NB4 (cell line): ENCODE results near the gene PPP1CA.

Source experiments
- DNase-seq: peaks from one replicate; pipeline ENCODE4 v3.0.0; 2010; ENCODE audit warnings: low read depth
- H3K4me3 ChIP-seq: one replicate; pipeline ENCODE4 v1.5.1; 2011; ENCODE audit warnings: mild to moderate bottlenecking, low read depth, low read length, moderate library complexity
- MYC ChIP-seq: IDR thresholded peaks from 2 replicates; pipeline ENCODE4 v1.6.1; 2011; ENCODE audit warnings: low read depth, low read length
- POLR2A ChIP-seq: IDR thresholded peaks from 2 replicates; pipeline ENCODE4 v1.6.1; 2011; ENCODE audit warnings: mild to moderate bottlenecking; ENCODE audit not compliant: insufficient read length; ENCODE audit errors: extremely low read depth
- TF ChIP-seq, protein P1 (sequence below): IDR thresholded peaks from 2 replicates; pipeline ENCODE4 v1.6.1; 2011; ENCODE audit warnings: low read depth, low read length
- TF ChIP-seq, protein P2 (sequence below): IDR thresholded peaks from one replicate; pipeline ENCODE4 v1.5.1; 2012; ENCODE audit warnings: low read depth, low read length

PPP1CA gene

DNA sequence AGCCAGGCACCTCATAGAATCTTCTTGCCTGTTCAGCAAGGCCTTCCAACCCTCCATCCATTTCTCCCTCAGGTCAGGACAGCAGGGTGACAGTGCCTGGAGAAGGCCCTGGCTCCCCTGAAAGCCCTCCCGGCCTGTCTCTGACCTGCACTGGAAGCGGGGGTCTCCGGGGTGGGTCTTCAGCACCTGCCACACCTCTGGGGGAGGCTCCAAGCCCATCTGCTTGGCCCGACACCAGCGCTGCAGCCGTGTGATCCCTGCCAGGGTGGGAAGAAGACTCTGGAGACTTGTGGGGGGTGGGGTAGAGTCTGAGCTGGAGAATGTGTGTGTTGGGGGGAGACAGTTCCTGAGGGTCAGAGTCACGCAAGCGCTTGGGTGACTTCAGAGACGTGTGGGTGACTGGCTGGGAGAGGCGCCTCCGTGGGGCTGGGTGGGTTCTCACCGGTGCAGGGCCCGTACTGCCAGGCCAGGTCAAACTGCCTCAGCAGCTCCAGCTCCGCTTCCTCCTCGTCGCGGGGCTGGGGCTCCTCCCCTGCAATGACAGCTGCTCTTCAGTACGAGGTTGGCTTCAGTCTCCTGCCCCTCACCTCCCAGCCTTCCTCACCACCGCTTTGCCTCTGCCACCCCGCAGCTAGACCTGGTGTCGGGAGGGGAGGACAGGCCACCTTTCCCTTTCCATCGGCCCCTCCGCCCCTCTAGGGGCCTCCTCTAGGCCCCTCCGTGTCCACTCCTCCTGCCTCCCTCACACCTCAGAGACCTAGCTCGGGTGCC, 48.9 kb downstream of the PPP1CA start:
- peak; percentile 23; the same call in 1 of the 2 replicates for TF ChIP-seq MYC
- TF ChIP-seq POLR2A: no peak
- TF ChIP-seq, protein P1, sequence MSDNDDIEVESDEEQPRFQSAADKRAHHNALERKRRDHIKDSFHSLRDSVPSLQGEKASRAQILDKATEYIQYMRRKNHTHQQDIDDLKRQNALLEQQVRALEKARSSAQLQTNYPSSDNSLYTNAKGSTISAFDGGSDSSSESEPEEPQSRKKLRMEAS: 0 out of 2 replicates have a peak, but pooled peaks have one; percentile 42
- TF ChIP-seq, protein P2, sequence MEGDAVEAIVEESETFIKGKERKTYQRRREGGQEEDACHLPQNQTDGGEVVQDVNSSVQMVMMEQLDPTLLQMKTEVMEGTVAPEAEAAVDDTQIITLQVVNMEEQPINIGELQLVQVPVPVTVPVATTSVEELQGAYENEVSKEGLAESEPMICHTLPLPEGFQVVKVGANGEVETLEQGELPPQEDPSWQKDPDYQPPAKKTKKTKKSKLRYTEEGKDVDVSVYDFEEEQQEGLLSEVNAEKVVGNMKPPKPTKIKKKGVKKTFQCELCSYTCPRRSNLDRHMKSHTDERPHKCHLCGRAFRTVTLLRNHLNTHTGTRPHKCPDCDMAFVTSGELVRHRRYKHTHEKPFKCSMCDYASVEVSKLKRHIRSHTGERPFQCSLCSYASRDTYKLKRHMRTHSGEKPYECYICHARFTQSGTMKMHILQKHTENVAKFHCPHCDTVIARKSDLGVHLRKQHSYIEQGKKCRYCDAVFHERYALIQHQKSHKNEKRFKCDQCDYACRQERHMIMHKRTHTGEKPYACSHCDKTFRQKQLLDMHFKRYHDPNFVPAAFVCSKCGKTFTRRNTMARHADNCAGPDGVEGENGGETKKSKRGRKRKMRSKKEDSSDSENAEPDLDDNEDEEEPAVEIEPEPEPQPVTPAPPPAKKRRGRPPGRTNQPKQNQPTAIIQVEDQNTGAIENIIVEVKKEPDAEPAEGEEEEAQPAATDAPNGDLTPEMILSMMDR: no peak
- DNase-seq: peak; percentile 83
- H3K4me3 ChIP-seq: peak overlapping the region; percentile 60

DNA sequence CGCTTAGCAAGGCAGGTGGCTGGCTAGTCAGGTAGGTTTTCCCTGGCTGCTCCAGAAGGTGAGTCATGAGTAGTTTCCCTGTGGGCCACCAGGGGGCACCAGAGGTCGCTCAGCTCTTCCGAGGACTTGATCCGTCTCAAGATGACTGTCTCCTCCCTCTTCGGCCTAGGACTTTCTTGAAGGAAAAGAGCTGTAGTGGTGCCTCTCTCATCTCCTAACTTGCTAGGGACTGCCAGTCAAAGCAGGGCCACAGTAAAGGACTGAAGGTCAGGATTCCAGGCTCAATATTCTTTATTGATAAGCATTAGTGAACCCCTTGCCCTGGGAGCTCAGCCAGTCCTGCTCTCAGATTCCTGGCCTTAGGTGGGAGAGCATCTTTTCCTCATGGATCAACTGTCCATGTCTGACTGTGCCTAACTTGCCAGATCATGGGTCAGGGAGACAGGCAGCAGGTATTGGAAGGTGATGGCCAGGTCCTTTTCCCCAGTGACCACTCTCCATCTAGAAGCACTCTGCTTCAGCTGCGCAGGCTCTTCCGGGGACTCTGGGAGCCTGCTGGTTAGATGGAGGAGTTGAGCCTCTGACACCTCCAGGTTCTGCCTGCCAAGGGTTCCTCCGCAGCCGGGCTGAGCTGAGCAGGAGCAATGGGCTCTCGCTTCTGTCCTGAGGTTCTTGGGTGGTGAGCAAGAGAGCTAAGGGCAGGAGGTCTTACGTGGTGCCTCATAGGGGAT, 50.2 kb downstream of the PPP1CA start:
- TF ChIP-seq POLR2A (no peak), MYC (no peak)
- TF ChIP-seq, protein P1: no peak; the same call in 1 of the 2 replicates
- TF ChIP-seq, protein P2: peak; percentile 95
- no peak overlapping the region for H3K4me3 ChIP-seq
- peak; percentile 86 for DNase-seq

DNA sequence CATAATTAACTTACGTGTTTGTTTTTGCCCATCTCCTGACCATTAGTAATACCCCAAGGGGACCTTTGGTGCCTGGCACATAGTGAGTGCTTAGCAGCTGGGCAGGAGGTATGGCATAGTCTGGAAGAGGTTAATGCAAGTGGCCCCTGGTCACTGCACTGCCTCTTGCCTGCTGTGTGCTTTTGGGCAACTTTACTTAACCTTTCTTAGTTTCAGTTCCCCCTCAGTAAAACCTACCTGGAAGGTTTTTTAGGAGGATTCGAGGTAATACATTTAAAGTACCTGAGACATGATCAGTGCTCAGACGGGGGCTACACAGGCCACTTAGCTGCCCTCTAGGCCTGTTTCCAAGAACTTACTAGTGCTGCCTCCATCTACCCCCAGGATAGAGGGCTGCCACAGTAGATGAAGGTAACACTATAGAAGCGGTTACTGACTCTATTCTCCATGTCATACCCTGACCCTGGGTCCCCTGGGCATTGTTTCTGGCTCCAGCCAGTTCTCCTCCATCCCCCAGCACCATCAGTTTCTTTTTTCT, 51.7 kb downstream of the PPP1CA start:
- no peak for DNase-seq
- TF ChIP-seq, protein P2: no peak
- TF ChIP-seq, protein P1: no peak
- TF ChIP-seq MYC: no peak
- TF ChIP-seq POLR2A: no peak
- H3K4me3 ChIP-seq: no peak overlapping the region

DNA sequence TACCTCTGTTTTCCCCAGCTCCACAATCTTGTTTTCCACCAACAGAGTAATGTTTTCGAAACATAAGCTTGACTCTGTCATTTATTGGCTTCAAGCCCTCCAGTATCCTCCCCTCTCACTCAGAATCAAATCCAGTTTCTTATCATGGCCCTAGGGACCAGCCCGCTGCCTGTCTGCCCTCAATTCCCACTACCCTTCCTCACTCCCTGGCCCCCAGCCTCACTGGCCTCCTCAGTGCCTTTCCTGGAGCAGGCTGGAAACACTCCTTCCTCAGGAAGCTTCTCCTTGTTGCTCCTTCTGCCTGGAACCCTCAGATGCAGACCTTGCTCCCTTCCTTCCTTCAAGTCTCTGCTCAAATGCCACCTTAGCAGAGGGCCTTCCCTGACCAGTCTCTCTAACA, 52.2 kb downstream of the PPP1CA start:
- DNase-seq: no peak
- no peak overlapping the region for H3K4me3 ChIP-seq
- TF ChIP-seq, protein P2: no peak
- no peak for TF ChIP-seq POLR2A
- TF ChIP-seq MYC: no peak
- TF ChIP-seq, protein P1: no peak

DNA sequence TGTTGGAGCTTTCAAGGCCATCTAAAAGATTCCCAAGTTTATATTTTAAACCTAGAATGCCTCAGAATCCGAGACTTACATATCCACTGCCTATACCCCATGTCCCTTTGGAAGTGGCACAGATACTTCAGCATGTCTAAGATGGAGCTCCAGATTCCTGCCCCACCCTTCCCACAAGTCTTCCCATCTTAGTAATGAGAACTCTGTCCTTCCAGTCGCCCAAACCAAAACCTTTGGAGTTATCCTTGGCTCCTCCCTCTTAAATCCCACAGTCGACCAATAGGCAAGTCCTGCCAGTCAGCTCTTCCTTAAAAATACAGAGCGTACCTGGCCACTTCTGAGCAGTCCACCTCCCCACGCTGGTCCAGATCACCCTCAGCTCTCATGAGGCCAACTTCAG, 52.6 kb downstream of the PPP1CA start:
- no peak overlapping the region for H3K4me3 ChIP-seq
- DNase-seq: no peak
- TF ChIP-seq POLR2A (no peak), MYC (no peak)
- TF ChIP-seq, protein P1: no peak
- TF ChIP-seq, protein P2: no peak
